Bronchial epithelial cell (primary cell): ENCODE results near the gene SF3A1. TPM values are rescaled to one million over a fixed set of nuclear protein-coding genes. Genes with fewer than 3 reads are reported as not detected.

Experiments
- DNase-seq: peaks from one replicate; pipeline ENCODE4 v3.0.0-alpha.2; 2010; ENCODE audit warnings: low read depth
- FAIRE-seq: peaks from 2 replicates; lab custom pipeline; 2011; peaks lifted over from hg19 to GRCh38; lab: Jason Lieb, UNC
- H3K27me3 ChIP-seq: 2 replicates; pipeline ENCODE4 v1.5.1; 2011; ENCODE audit warnings: low read length; ENCODE audit not compliant: control insufficient read depth, insufficient read depth
- H3K36me3 ChIP-seq: 2 replicates; pipeline ENCODE4 v1.5.1; 2011; ENCODE audit warnings: low read length; ENCODE audit not compliant: control insufficient read depth, insufficient read depth
- H3K4me3 ChIP-seq: 2 replicates; pipeline ENCODE4 v1.5.1; 2011; ENCODE audit warnings: mild to moderate bottlenecking, low read depth, low read length, control low read depth
- total RNA-seq: library from RNA; depleted of rRNA; stranded (reverse); fragments of >200 nt; gene quantifications from 2 replicates; pipeline ENCODE4 v1.2.1, GENCODE V29; 2014
- TF ChIP-seq, protein P1 (sequence below): IDR thresholded peaks from 2 replicates; pipeline ENCODE4 v1.5.1; 2011; ENCODE audit warnings: mild to moderate bottlenecking, moderate library complexity, low read length, control low read depth, inconsistent platforms; ENCODE audit not compliant: insufficient read depth, severe bottlenecking

SF3A1 gene
- total RNA-seq, 1 donor from 2014 or later, result 17.9 TPM

- Histone ChIP-seq H3K27me3 (no peaks in the 10 kb centered on the region), H3K4me3 (peak within 1 kb of the TSS; percentile 94), H3K36me3 (peaks cover 2% of the 10 kb centered on the region)
- DNase-seq, result peak; percentile 83
- TF ChIP-seq, protein P1, sequence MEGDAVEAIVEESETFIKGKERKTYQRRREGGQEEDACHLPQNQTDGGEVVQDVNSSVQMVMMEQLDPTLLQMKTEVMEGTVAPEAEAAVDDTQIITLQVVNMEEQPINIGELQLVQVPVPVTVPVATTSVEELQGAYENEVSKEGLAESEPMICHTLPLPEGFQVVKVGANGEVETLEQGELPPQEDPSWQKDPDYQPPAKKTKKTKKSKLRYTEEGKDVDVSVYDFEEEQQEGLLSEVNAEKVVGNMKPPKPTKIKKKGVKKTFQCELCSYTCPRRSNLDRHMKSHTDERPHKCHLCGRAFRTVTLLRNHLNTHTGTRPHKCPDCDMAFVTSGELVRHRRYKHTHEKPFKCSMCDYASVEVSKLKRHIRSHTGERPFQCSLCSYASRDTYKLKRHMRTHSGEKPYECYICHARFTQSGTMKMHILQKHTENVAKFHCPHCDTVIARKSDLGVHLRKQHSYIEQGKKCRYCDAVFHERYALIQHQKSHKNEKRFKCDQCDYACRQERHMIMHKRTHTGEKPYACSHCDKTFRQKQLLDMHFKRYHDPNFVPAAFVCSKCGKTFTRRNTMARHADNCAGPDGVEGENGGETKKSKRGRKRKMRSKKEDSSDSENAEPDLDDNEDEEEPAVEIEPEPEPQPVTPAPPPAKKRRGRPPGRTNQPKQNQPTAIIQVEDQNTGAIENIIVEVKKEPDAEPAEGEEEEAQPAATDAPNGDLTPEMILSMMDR, result no peak
- FAIRE-seq, result no peak
Observed at GRCh38 chr22:30326706-30327362, 29.9 kb downstream of the SF3A1 start, which contains the start of gene TBC1D10A. Gene TBC1D10A, minus strand, starts transcription at chr22:30326941. Its CDS starts 60 bp downstream, at chr22:30326881.

GRCh38 chr22:30326255-30326705 lies 30.4 kb downstream of the SF3A1 start:
- Histone ChIP-seq H3K36me3 (peaks cover 2% of the 10 kb centered on the region), H3K4me3 (peak overlapping the region; percentile 94), H3K27me3 (no peaks in the 10 kb centered on the region)
- FAIRE-seq (no peak), DNase-seq (no peak)
- TF ChIP-seq, protein P1, result no peak

DNA sequence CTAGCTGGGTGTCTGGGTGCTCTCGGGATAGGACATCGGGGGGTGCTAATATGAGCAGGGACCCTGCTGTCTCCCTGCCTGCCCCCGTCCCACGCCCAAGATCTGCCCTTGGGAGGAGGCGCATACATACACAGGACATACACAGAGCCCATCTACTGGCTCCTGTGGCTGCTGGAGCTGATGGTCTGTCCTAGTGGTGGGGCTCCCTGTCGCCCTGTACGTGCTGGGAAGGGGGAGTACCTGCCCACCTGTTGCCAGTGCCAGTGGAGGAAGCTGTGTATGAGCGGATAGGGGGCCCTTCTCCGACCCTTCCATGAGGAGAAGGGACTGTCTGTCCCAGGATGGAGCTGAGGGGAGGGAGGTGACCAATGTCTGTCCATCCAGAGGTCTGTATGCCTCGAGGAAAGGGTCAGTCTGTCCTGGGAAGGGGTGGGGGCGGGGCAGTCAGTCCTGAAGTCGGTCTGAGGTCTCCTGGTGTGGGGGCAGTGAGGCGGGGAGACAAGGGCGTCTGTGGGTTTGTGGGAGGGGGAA lies 30.9 kb downstream of the SF3A1 start:
- H3K27me3 ChIP-seq, result no peaks in the 10 kb centered on the region
- TF ChIP-seq, protein P1, result no peak
- H3K4me3 ChIP-seq, result peak overlapping the region; percentile 94
- DNase-seq (no peak), FAIRE-seq (no peak)
- peaks cover 1% of the 10 kb centered on the region for H3K36me3 ChIP-seq

DNA sequence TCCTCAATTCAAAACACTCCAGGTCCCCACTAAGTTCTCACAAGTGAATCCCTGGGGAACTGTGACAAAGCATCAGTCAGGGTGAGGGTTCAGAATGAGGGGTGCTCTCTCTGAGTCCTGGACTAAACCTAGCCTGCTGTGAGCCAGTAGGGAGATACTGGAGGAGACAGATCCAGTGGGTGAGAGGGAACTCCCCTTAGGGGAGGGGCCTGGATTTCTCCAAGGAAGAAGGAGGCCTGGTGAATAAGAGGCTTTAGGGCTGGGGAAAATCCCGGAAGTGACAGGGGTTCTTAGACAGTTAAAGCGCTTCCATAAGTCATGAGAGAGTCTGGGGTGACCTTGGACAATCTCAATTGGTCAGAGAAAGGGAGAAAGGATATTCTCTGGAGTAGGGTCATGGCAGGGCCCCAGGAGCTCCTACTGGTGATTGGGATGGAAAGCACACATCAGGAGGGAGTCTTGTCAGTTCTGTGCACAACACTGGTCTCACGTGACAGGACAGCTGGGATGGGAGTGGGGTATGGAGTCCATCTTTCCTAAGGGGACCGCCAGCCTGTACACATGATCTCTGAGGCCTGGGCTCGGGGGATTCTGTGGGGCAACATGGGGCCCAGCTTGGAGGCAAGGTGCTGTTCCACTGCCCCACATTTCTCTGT lies 31.5 kb downstream of the SF3A1 start:
- FAIRE-seq (no peak), DNase-seq (peak; percentile 90)
- TF ChIP-seq, protein P1, result no peak
- H3K4me3 ChIP-seq, result peak overlapping the region; percentile 94
- H3K27me3 ChIP-seq, result no peaks in the 10 kb centered on the region
- H3K36me3 ChIP-seq, result peaks cover 2% of the 10 kb centered on the region

GRCh38 chr22:30324014-30324730 lies 32.5 kb downstream of the SF3A1 start:
- H3K4me3 ChIP-seq, result no peak overlapping the region
- FAIRE-seq, result no peak
- TF ChIP-seq, protein P1, result no peak

More at GRCh38 chr22:30324014-30324730, 32.5 kb downstream of the SF3A1 start:
- no peak for DNase-seq
- Histone ChIP-seq H3K36me3 (peaks cover 2% of the 10 kb centered on the region), H3K27me3 (no peaks in the 10 kb centered on the region)
